B cell (primary cell): ENCODE measurements around the gene HRK. TPM values are rescaled to one million over a fixed set of nuclear protein-coding genes. Genes with fewer than 3 reads are reported as not detected.

Source experiments
- ATAC-seq: fragments of 200-7000 bp; cut with Tn5 transposase; one replicate; pipeline ENCODE4 v1.10.0; 2021; ENCODE audit warnings: low read depth, mild to moderate bottlenecking, moderate number of reproducible peaks, moderate library complexity
- CTCF ChIA-PET: fragments of 350-600 bp; sonication (Branson Sonifier 250); formaldehyde crosslinking; loops from one replicate; lab custom pipeline; 2021; ENCODE audit warnings: antibody characterized with exemption, inconsistent platforms; lab: Charles Lee
- POLR2A ChIA-PET: fragments of 350-600 bp; sonication (Branson Sonifier 250); formaldehyde crosslinking; loops from one replicate; lab custom pipeline; 2021; ENCODE audit warnings: antibody characterized with exemption; lab: Charles Lee
- DNase-seq: peaks from one replicate; pipeline ENCODE4 v3.0.0; 2013
- H2AFZ ChIP-seq: 2 replicates; pipeline ENCODE4 v1.6.1; 2012; ENCODE audit warnings: mild to moderate bottlenecking, low read depth, low read length; ENCODE audit not compliant: insufficient read depth, poor library complexity, severe bottlenecking
- H3K27ac ChIP-seq, 2 donors: 1 replicate in 1 of 2; 2 replicates in 1 of 2; pipeline ENCODE4 v1.5.1; 2012 to 2013; ENCODE audit warnings: low read length in 2 of 2, mild to moderate bottlenecking in 2 of 2, moderate library complexity in 1 of 2
- H3K27me3 ChIP-seq, 4 experiments: fragments of 200-600 bp in 1 of 4; sonication (generic) in 1 of 4; replicated peaks in 1 of 4; 1 replicate in 2 of 4; 2 replicates in 2 of 4; pipeline versions ENCODE4 v1.6.1 to v1.7.0; 2013 to 2016; ENCODE audit warnings: low read length in 3 of 4, mild to moderate bottlenecking in 2 of 4, mixed read lengths in 1 of 4, moderate library complexity in 1 of 4; ENCODE audit not compliant: insufficient read depth in 4 of 4, control insufficient read depth in 3 of 4; ENCODE audit errors: control extremely low read depth in 1 of 4
- H3K36me3 ChIP-seq, 2 experiments: replicated peaks in 1 of 2; 1 replicate in 1 of 2; 2 replicates in 1 of 2; pipeline versions ENCODE4 v1.6.1 to v1.7.1; 2013; ENCODE audit warnings: low read length in 1 of 2; ENCODE audit not compliant: insufficient read depth in 2 of 2, control insufficient read depth in 1 of 2; ENCODE audit errors: control extremely low read depth in 1 of 2, extremely low read depth in 1 of 2
- H3K4me1 ChIP-seq, 2 donors: fragments of 200-600 bp in 1 of 2; sonication (generic) in 1 of 2; 1 replicate in 1 of 2; 2 replicates in 1 of 2; pipeline versions ENCODE4 v1.5.1 to v1.6.1; 2013 to 2017; ENCODE audit warnings: low read length in 2 of 2; ENCODE audit not compliant: control insufficient read depth in 2 of 2, insufficient read depth in 2 of 2
- H3K4me2 ChIP-seq: replicated peaks from 2 replicates; pipeline ENCODE3; 2012; ENCODE audit warnings: mild to moderate bottlenecking, low read depth, low read length; ENCODE audit not compliant: poor library complexity, severe bottlenecking
- H3K4me3 ChIP-seq, 5 experiments: fragments of 200-600 bp in 1 of 5; sonication (generic) in 1 of 5; 1 replicate in 3 of 5; 2 replicates in 2 of 5; pipeline versions ENCODE4 v1.5.1 to v1.7.0; 2011 to 2016; ENCODE audit warnings: low read length in 4 of 5, mild to moderate bottlenecking in 4 of 5, low read depth in 2 of 5, control low read depth in 1 of 5, moderate library complexity in 1 of 5; ENCODE audit not compliant: insufficient read depth in 1 of 5; ENCODE audit errors: control extremely low read depth in 1 of 5, extremely low read depth in 1 of 5
- H3K79me2 ChIP-seq: fragments of 200-600 bp; sonication (generic); one replicate; pipeline ENCODE4 v1.6.0; 2016; ENCODE audit warnings: low read length; ENCODE audit not compliant: control insufficient read depth, insufficient read depth
- H3K9ac ChIP-seq: fragments of 200-600 bp; sonication (generic); 2 replicates; pipeline ENCODE4 v1.6.1; 2017; ENCODE audit warnings: mild to moderate bottlenecking, low read length, moderate library complexity
- H3K9me3 ChIP-seq, 3 donors: one replicate each; pipeline versions ENCODE4 v1.6.1 to v1.7.1; 2013; ENCODE audit warnings: low read length in 2 of 3; ENCODE audit not compliant: control insufficient read depth in 2 of 3, insufficient read depth in 1 of 3; ENCODE audit errors: control extremely low read depth in 1 of 3
- H4K20me1 ChIP-seq: 2 replicates; pipeline ENCODE4 v1.6.0; 2012; ENCODE audit warnings: mild to moderate bottlenecking, low read length; ENCODE audit not compliant: insufficient read depth, control insufficient read depth, poor library complexity, severe bottlenecking
- H3K27ac Mint-ChIP-seq: one replicate; pipeline ENCODE4 v1.8.0; 2021; ENCODE audit warnings: mixed read lengths
- H3K27me3 Mint-ChIP-seq: one replicate; pipeline ENCODE4 v1.8.0; 2021; ENCODE audit warnings: mixed read lengths
- H3K4me1 Mint-ChIP-seq: one replicate; pipeline ENCODE4 v1.8.0; 2021; ENCODE audit warnings: mixed read lengths
- H3K4me3 Mint-ChIP-seq: one replicate; pipeline ENCODE4 v1.8.0; 2021; ENCODE audit warnings: mixed read lengths
- H3K9me3 Mint-ChIP-seq: one replicate; pipeline ENCODE4 v1.8.0; 2022; ENCODE audit warnings: mixed read lengths; ENCODE audit not compliant: insufficient read depth
- EZH2 ChIP-seq: IDR thresholded peaks from 2 replicates; pipeline ENCODE4 v1.6.1; 2012; ENCODE audit warnings: borderline replicate concordance, low read depth, mild to moderate bottlenecking, moderate library complexity, low read length; ENCODE audit not compliant: insufficient read depth, poor library complexity, severe bottlenecking
- WGBS: methylation state at CpG from one replicate; pipeline ENCODE4 v1.1.5; 2013; ENCODE audit warnings: missing lambda C conversion rate; ENCODE audit not compliant: insufficient coverage; 5-methylcytosine and 5-hydroxymethylcytosine counted together
- intact Hi-C: fragments of 100-400 bp; cut with micrococcal nuclease; formaldehyde crosslinking; loops from one replicate; pipeline ENCODE4 v1.10.0; 2022
- polyA plus RNA-seq: library from polyadenylated mRNA; depleted of rRNA; stranded (reverse); fragments of >200 nt; gene quantifications from 2 replicates; pipeline ENCODE4 v1.2.3, GENCODE V29; 2012
- total RNA-seq, 2 donors: library from RNA; stranded (reverse); fragments of 120-200 nt in 1 of 2; gene quantifications; 1 replicate in 1 of 2; 2 replicates in 1 of 2; pipeline versions ENCODE4 v1.2.3 to v1.2.4, GENCODE V29; 2013 to 2022
- TF ChIP-seq, protein P1 (sequence below): fragments of 200-600 bp; IDR thresholded peaks from one replicate; pipeline ENCODE4 v1.8.0; 2022; ENCODE audit warnings: antibody characterized with exemption, mild to moderate bottlenecking

Gene HRK
- total and polyA plus RNA-seq, 2 donors (not counting 1 experiment from before 2014, with no cell fraction given) = 1.8 to 45.1 TPM

DNA sequence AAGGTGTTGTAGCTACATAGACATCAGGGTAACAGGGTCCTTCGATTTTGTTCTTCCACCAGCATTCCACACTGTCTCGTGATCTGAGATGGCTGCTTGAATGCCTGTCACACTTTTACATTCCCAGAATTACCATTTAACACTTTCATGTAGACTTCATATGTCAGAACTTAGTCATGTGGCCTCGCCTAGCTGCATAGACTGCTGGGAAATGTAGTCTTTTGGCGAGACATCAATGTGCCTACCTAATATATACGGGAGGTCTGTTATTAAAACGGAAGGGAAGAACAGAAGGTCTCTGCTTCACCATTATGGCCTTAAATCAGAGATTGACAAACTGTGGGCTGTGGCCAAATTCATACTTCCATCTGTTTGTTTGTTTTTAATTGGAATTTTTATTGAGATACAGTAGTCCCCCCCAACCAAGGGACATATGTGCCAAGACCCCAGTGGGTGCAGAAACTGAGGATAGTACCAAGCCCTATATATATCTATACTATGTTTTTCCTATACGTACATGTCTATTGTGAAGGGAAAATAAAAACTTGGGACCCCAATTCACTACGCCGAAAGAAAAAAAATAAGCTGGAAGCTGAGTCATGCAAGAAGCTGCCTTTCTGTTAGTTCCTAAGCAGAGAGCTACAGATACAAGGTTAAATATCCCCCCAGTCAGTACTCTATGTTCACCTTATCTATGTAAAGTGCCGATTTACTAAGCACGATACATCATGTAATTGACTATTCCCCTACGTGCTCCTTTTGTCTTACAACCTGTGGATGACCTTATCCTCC lies 11.3 kb upstream of the HRK start:
- peaks cover 0 to 6% (median 4%) of the 10 kb centered on the region in 3 donors for H3K9me3 ChIP-seq
- CTCF ChIA-PET = interaction anchor here (0.6 kb wide), 1 partner anchor 11 kb away, joined by 3 read pairs; no protein-coding TSS in a partner anchor

DNA sequence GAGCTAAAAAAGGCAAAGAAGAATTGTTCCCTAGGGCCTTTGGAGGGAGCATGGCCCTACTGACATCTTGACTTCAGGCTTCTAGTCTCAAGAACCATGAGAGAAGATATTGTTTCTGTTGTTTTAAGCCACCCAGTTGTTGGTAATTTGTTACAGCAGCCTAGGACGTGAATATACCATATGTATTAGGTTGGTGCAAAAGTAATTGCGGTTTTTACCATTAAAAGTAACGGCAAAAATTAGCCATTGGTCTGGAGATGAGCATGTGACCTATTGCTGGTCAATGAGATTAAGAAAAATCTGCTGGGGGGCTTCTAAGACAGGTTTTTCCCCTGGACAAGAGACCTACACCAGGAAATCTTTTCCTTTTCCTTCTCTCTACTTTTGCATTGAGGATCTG lies 9.8 kb upstream of the HRK start:
- no peak overlapping the region for H3K27ac Mint-ChIP-seq
- peaks cover under 1% of the 10 kb centered on the region for H3K4me1 Mint-ChIP-seq
- H4K20me1 ChIP-seq = no peaks in the 10 kb centered on the region
- no peaks in the 10 kb centered on the region for H3K36me3 ChIP-seq
- no peaks in the 10 kb centered on the region for H3K79me2 ChIP-seq
- TF ChIP-seq EZH2 = no peak
- TF ChIP-seq, protein P1, sequence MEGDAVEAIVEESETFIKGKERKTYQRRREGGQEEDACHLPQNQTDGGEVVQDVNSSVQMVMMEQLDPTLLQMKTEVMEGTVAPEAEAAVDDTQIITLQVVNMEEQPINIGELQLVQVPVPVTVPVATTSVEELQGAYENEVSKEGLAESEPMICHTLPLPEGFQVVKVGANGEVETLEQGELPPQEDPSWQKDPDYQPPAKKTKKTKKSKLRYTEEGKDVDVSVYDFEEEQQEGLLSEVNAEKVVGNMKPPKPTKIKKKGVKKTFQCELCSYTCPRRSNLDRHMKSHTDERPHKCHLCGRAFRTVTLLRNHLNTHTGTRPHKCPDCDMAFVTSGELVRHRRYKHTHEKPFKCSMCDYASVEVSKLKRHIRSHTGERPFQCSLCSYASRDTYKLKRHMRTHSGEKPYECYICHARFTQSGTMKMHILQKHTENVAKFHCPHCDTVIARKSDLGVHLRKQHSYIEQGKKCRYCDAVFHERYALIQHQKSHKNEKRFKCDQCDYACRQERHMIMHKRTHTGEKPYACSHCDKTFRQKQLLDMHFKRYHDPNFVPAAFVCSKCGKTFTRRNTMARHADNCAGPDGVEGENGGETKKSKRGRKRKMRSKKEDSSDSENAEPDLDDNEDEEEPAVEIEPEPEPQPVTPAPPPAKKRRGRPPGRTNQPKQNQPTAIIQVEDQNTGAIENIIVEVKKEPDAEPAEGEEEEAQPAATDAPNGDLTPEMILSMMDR = no peak
- H3K9me3 ChIP-seq = peaks cover 0 to 6% (median 4%) of the 10 kb centered on the region in 3 donors
- DNase-seq (no peak), ATAC-seq (no peak)
- intact Hi-C loops = no loop called here
- no peak overlapping the region for H3K4me3 Mint-ChIP-seq
- CTCF ChIA-PET = interaction anchor here (0.9 to 1.2 kb wide), 2 partner anchors 17 to 270 kb away, joined by 3 read pairs; no protein-coding TSS in a partner anchor
- POLR2A ChIA-PET = no interaction called here
- no peak overlapping the region for H3K9ac ChIP-seq
- H3K4me1 ChIP-seq = peaks cover 0 to 2% of the 10 kb centered on the region in 2 donors
- 90% methylated on average over 3 of the region's 3 CpGs for WGBS
- no peak overlapping the region for H3K27ac ChIP-seq
- H3K27me3 Mint-ChIP-seq = peaks cover 13% of the 10 kb centered on the region
- no peak overlapping the region for H3K4me3 ChIP-seq
- no peak overlapping the region for H3K4me2 ChIP-seq
- peaks cover 0 to 4% (median 0%) of the 10 kb centered on the region in 4 experiments for H3K27me3 ChIP-seq
- no peak overlapping the region for H2AFZ ChIP-seq
- H3K9me3 Mint-ChIP-seq = peaks cover 2% of the 10 kb centered on the region

More for the DNA sequence above, 11.3 kb upstream of the HRK start:
- Histone ChIP-seq H3K4me1 (no peaks in the 10 kb centered on the region), H3K79me2 (no peaks in the 10 kb centered on the region), H3K9ac (no peak overlapping the region), H3K27me3 (peaks cover 0 to 4% (median 0%) of the 10 kb centered on the region in 4 experiments), H3K27ac (no peak overlapping the region), H3K4me2 (no peak overlapping the region), H3K4me3 (no peak overlapping the region), H2AFZ (no peak overlapping the region), H3K36me3 (no peaks in the 10 kb centered on the region), H4K20me1 (no peaks in the 10 kb centered on the region)
- DNase-seq = no peak
- no peak for ATAC-seq
- peaks cover 11% of the 10 kb centered on the region for H3K27me3 Mint-ChIP-seq
- no peaks in the 10 kb centered on the region for H3K4me1 Mint-ChIP-seq
- no peak overlapping the region for H3K4me3 Mint-ChIP-seq
- intact Hi-C loops = no loop called here
- H3K27ac Mint-ChIP-seq = no peak overlapping the region
- peaks cover 2% of the 10 kb centered on the region for H3K9me3 Mint-ChIP-seq
- POLR2A ChIA-PET = no interaction called here
- no peak for TF ChIP-seq EZH2
- TF ChIP-seq, protein P1 = no peak
- WGBS = 89% methylated on average over 5 of the region's 12 CpGs
